GM12878 (cell line): ENCODE results near the gene KISS1. TPM values are rescaled to one million over a fixed set of nuclear protein-coding genes. Genes with fewer than 3 reads are reported as not detected.

Experiments
- ATAC-seq: fragments of 200-7000 bp; cut with Tn5 transposase; 3 replicates; pipeline ENCODE4 v1.9.1; 2020; ENCODE audit warnings: mild to moderate bottlenecking, moderate library complexity
- BruUV-seq: library from RNA; stranded (reverse); fragments of 400-500 nt; replicated peaks from 2 replicates; lab custom pipeline; 2021; lab: Mats Ljungman, UMichigan
- CTCF ChIA-PET: fragments of 300-600 bp; sonication (Branson Sonifier 250); formaldehyde crosslinking; extraction: SDS; loops from one replicate; lab custom pipeline; 2021; ENCODE audit warnings: inconsistent platforms; lab: Yijun Ruan, JAX
- POLR2A ChIA-PET: fragments of 350-600 bp; formaldehyde crosslinking; extraction: SDS; loops from one replicate; lab custom pipeline; 2021; ENCODE audit warnings: inconsistent platforms; lab: Charles Lee
- RAD21 ChIA-PET: fragments of 300-600 bp; sonication (Branson Sonifier 250); formaldehyde crosslinking; loops from one replicate; lab custom pipeline; 2023; ENCODE audit warnings: antibody characterized with exemption; ENCODE audit not compliant: unreplicated experiment; lab: Charles Lee
- SMC1A ChIA-PET: fragments of 300-600 bp; sonication (Branson Sonifier 250); formaldehyde crosslinking; loops from one replicate; lab custom pipeline; 2023; ENCODE audit not compliant: unreplicated experiment, uncharacterized antibody; lab: Charles Lee
- DNase-seq: peaks from one replicate; pipeline ENCODE4 v3.0.0-alpha.2; 2011; ENCODE audit warnings: low read depth, low spot score
- FAIRE-seq: peaks from 3 replicates; lab custom pipeline; 2011; peaks lifted over from hg19 to GRCh38; lab: Jason Lieb, UNC
- H2AFZ ChIP-seq: 2 replicates; pipeline ENCODE4 v1.6.0; 2011; ENCODE audit warnings: low read depth, low read length, control low read depth; ENCODE audit not compliant: control insufficient read depth
- H3K27ac ChIP-seq: 2 replicates; pipeline ENCODE4 v1.5.1; 2011; ENCODE audit warnings: control low read depth; ENCODE audit not compliant: control insufficient read depth, insufficient read depth
- H3K27me3 ChIP-seq, 2 experiments: replicated peaks in 1 of 2; 2 replicates each; pipeline versions ENCODE4 v1.6.0 to v1.6.1; 2011; ENCODE audit warnings: low read length in 1 of 2; ENCODE audit not compliant: control insufficient read depth in 2 of 2, insufficient read depth in 2 of 2
- H3K36me3 ChIP-seq, 2 experiments: 2 replicates each; pipeline ENCODE4 v1.5.1; 2011; ENCODE audit warnings: low read length in 1 of 2; ENCODE audit not compliant: control insufficient read depth in 2 of 2, insufficient read depth in 2 of 2
- H3K4me1 ChIP-seq: 2 replicates; pipeline ENCODE4 v1.6.1; 2011; ENCODE audit warnings: mild to moderate bottlenecking, low read length, moderate library complexity, mixed read lengths; ENCODE audit not compliant: control insufficient read depth, insufficient read depth
- H3K4me2 ChIP-seq: 2 replicates; pipeline ENCODE4 v1.6.0; 2011; ENCODE audit warnings: control low read depth; ENCODE audit not compliant: control insufficient read depth, insufficient read depth
- H3K4me3 ChIP-seq: fragments of 200-600 bp; sonication (generic); 2 replicates; pipeline ENCODE4 v1.5.1; 2016
- H3K79me2 ChIP-seq: 2 replicates; pipeline ENCODE4 v1.6.0; 2011; ENCODE audit warnings: low read length; ENCODE audit not compliant: control insufficient read depth, insufficient read depth
- H3K9ac ChIP-seq: 2 replicates; pipeline ENCODE4 v1.8.0; 2011; ENCODE audit warnings: low read length, control low read depth, mixed read lengths; ENCODE audit not compliant: control insufficient read depth, insufficient read depth
- H3K9me3 ChIP-seq: replicated peaks from 3 replicates; pipeline ENCODE4 v1.5.1; 2011; ENCODE audit warnings: mild to moderate bottlenecking, low read length; ENCODE audit not compliant: control insufficient read depth, insufficient read depth
- H4K20me1 ChIP-seq: 2 replicates; pipeline ENCODE4 v1.6.0; 2011; ENCODE audit not compliant: control insufficient read depth, insufficient read depth
- ASH2L ChIP-seq: fragments of 300-600, 200-600 bp; sonication (generic); IDR thresholded peaks from 2 replicates; pipeline ENCODE4 v1.6.1; 2017; ENCODE audit warnings: low read depth, mild to moderate bottlenecking, borderline replicate concordance
- ATF7 ChIP-seq: fragments of 450-650 bp; IDR thresholded peaks from 2 replicates; pipeline ENCODE4 v1.6.1; 2016; ENCODE audit warnings: low read depth, mild to moderate bottlenecking
- BHLHE40 ChIP-seq, 2 experiments: fragments of 450-650 bp in 1 of 2; IDR thresholded peaks; 2 replicates each; pipeline ENCODE4 v1.6.1; 2011 to 2017; ENCODE audit warnings: low read depth in 2 of 2, borderline replicate concordance in 1 of 2, improper control_type of control experiment in 1 of 2, low read length in 1 of 2, mild to moderate bottlenecking in 1 of 2
- CREM ChIP-seq: IDR thresholded peaks from 2 replicates; pipeline ENCODE4 v1.6.1; 2014; ENCODE audit warnings: antibody characterized with exemption, low read depth
- HSF1 ChIP-seq: fragments of 150-350 bp; IDR thresholded peaks from 2 replicates; pipeline ENCODE4 v1.6.1; 2014; ENCODE audit warnings: mild to moderate bottlenecking, low read depth, low read length
- KLF5 ChIP-seq: fragments of 450-650 bp; IDR thresholded peaks from 2 replicates; pipeline ENCODE4 v1.6.1; 2014; ENCODE audit warnings: mild to moderate bottlenecking; ENCODE audit not compliant: partially characterized antibody
- NFYA ChIP-seq: IDR thresholded peaks from 2 replicates; pipeline ENCODE4 v1.6.1; 2011; ENCODE audit warnings: low read depth, mild to moderate bottlenecking, low read length, improper control_type of control experiment, borderline replicate concordance
- NR2C2 ChIP-seq: IDR thresholded peaks from 2 replicates; pipeline ENCODE4 v1.6.1; 2011; ENCODE audit warnings: borderline replicate concordance, low read depth; ENCODE audit not compliant: control insufficient read depth, insufficient read length
- RAD21 ChIP-seq: IDR thresholded peaks from 2 replicates; pipeline ENCODE4 v1.6.1; 2011; ENCODE audit warnings: mild to moderate bottlenecking, low read depth, low read length, moderate library complexity; ENCODE audit not compliant: insufficient read depth
- RBBP5 ChIP-seq: fragments of 200-600 bp; sonication (generic); conservative IDR thresholded peaks from 2 replicates; pipeline ENCODE4 v1.6.1; 2016
- ZNF622 ChIP-seq: fragments of 450-650 bp; IDR thresholded peaks from 2 replicates; pipeline ENCODE4 v1.6.1; 2017; ENCODE audit warnings: mild to moderate bottlenecking, inconsistent platforms
- ZNF687 ChIP-seq: fragments of 450-650 bp; IDR thresholded peaks from 2 replicates; pipeline ENCODE4 v1.6.1; 2017; ENCODE audit warnings: mild to moderate bottlenecking, moderate library complexity
- WGBS: methylation state at CpG from one replicate; pipeline ENCODE4 v1.1.6; 2016; ENCODE audit warnings: low lambda C conversion rate; ENCODE audit not compliant: insufficient replicate concordance, insufficient coverage; ENCODE audit errors: missing lambda C conversion rate; 5-methylcytosine and 5-hydroxymethylcytosine counted together
- in situ Hi-C: fragments of 300-500 bp; cut with MboI; formaldehyde crosslinking; loops from 9 replicates; pipeline ENCODE4 v1.14.3; 2018; ENCODE audit warnings: mixed read lengths
- intact Hi-C: fragments of 100-400 bp; cut with micrococcal nuclease; formaldehyde crosslinking; loops from one replicate; pipeline ENCODE4 v1.14.2; 2022; ENCODE audit not compliant: unreplicated experiment
- polyA plus RNA-seq, 11 experiments: library from polyadenylated mRNA; depleted of rRNA in 4 of 11; unstranded in 6 of 11; stranded (reverse) in 5 of 11; fragments of >200 nt; fragmentation: Nextera tagmentation in 4 of 11; fragmentation: Illumina TruSeq in 1 of 11; extraction: Ambion mirVana in 4 of 11; extraction: Trizol in 1 of 11; gene quantifications; 1 replicate in 1 of 11; 2 replicates in 10 of 11; pipeline versions ENCODE4 v1.2.1 to v1.2.3, GENCODE V29; 2011 to 2016; ENCODE audit warnings: inconsistent platforms in 2 of 11, missing spikeins in 2 of 11, low read depth in 1 of 11
- total RNA-seq, 4 experiments: library from RNA; depleted of rRNA in 3 of 4; stranded (reverse); fragments of >200 nt in 3 of 4; fragmentation: Illumina TruSeq in 1 of 4; extraction: Trizol in 1 of 4; gene quantifications; 2 replicates each; pipeline versions ENCODE4 v1.2.1 to v1.2.3, GENCODE V29; 2013 to 2021

The KISS1 gene
- total and polyA plus RNA-seq, 10 of the 15 experiments (the other 5 are each of a cell fraction or from before 2014, with no cell fraction given): not detected

GRCh38 chr1:204154568-204155255 lies 41.6 kb downstream of the KISS1 start:
- Histone ChIP-seq H3K27ac (no peak overlapping the region), H3K4me2 (no peak overlapping the region), H3K9ac (no peak overlapping the region), H3K4me1 (no peaks in the 10 kb centered on the region), H3K9me3 (no peaks in the 10 kb centered on the region), H3K4me3 (no peak overlapping the region), H4K20me1 (no peaks in the 10 kb centered on the region), H3K36me3 (no peaks in the 10 kb centered on the region), H3K79me2 (no peaks in the 10 kb centered on the region), H3K27me3 (peaks cover 3 to 5% of the 10 kb centered on the region in 2 experiments; a peak in 3 of 4 replicates), H2AFZ (no peak overlapping the region)
- WGBS: 49% methylated on average over 15 of the region's 15 CpGs
- no TSS peak for BruUV-seq
- no peak for ATAC-seq
- FAIRE-seq: no peak
- ChIA-PET POLR2A (no interaction called here), RAD21 (no interaction called here), CTCF (interaction anchor here (0.8 to 1.8 kb wide), 5 partner anchors 17 to 244 kb away, joined by 3 to 5 read pairs (median 3); no protein-coding TSS in a partner anchor), SMC1A (no interaction called here)
- no peak for DNase-seq
- TF ChIP-seq KLF5 (no peak), RBBP5 (no peak), RAD21 (no peak), HSF1 (no peak), ASH2L (no peak)
- intact Hi-C loops (no loop called here), in situ Hi-C loops (no loop called here)

GRCh38 chr1:204153667-204154066 lies 42.6 kb downstream of the KISS1 start:
- ChIA-PET POLR2A (no interaction called here), RAD21 (no interaction called here), SMC1A (no interaction called here), CTCF (interaction anchor here (0.8 to 1.4 kb wide), 4 partner anchors 25 to 245 kb away, joined by 3 to 4 read pairs (median 3); no protein-coding TSS in a partner anchor)
- H3K27me3 ChIP-seq: peaks cover 3 to 5% of the 10 kb centered on the region in 2 experiments; a peak in 3 of 4 replicates
- no peak overlapping the region for H3K9ac ChIP-seq
- intact Hi-C loops: no loop called here
- no peak overlapping the region for H2AFZ ChIP-seq
- no peaks in the 10 kb centered on the region for H3K36me3 ChIP-seq
- DNase-seq (no peak), FAIRE-seq (no peak), ATAC-seq (no peak)
- no peak overlapping the region for H3K4me3 ChIP-seq
- H3K4me2 ChIP-seq: no peak overlapping the region
- H3K9me3 ChIP-seq: no peaks in the 10 kb centered on the region
- H3K27ac ChIP-seq: no peak overlapping the region
- BruUV-seq: no TSS peak
- no peaks in the 10 kb centered on the region for H4K20me1 ChIP-seq
- H3K4me1 ChIP-seq: no peaks in the 10 kb centered on the region
- in situ Hi-C loops: no loop called here
- no peaks in the 10 kb centered on the region for H3K79me2 ChIP-seq
- WGBS: 23% methylated on average over 5 of the region's 5 CpGs
- TF ChIP-seq CREM (no peak), NR2C2 (no peak), NFYA (no peak), RBBP5 (no peak), ZNF622 (no peak), BHLHE40 (IDR thresholded peaks at IDR 0.05; ENCODE audit: borderline replicate concordance in 1 of 2, low read depth in 2 of 2, low read length in 1 of 2) (no peak), ZNF687 (no peak), ATF7 (no peak)
